Measurements from ENCODE around the gene ANG. TPM values are rescaled to one million over a fixed set of nuclear protein-coding genes. Genes with fewer than 3 reads are reported as not detected.

The ANG gene
- total and polyA plus RNA-seq, 2 donors (not counting 1 experiment from before 2014, with no cell fraction given) = 1.7 to 2.0 TPM

DNA sequence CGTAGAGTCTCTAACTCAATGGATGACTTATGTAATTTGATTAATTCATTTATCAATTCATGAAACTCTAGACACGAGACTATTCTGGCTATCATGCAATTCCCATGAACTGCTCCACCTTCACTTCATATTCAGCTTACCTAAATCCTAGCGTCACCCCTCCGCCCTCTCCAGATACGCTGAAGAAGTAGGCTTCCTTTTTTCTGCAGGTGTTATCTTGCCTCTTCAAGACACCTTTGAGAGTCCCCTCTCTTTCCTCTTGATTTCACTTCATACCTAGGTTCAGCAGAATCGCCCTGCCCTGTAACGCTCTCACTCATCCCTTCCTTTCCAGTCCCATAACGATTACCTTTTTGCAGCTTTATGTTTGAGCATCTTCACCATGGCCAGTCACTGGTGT is 8.2 kb upstream of the ANG start:
- no peak overlapping the region for H3K27ac Mint-ChIP-seq
- H2AFZ ChIP-seq (ENCODE audit: insufficient read depth, low read depth, low read length, poor library complexity, severe bottlenecking) = no peak overlapping the region
- no peaks in the 10 kb centered on the region for H3K27me3 ChIP-seq (replicated peaks in 1 of 4; ENCODE audit: control extremely low read depth in 1 of 4, control insufficient read depth in 3 of 4, insufficient read depth in 4 of 4, low read length in 3 of 4)
- H3K36me3 ChIP-seq (replicated peaks in 1 of 2; ENCODE audit: control extremely low read depth in 1 of 2, control insufficient read depth in 1 of 2, extremely low read depth in 1 of 2, insufficient read depth in 2 of 2, low read length in 1 of 2) = no peaks in the 10 kb centered on the region
- H3K4me1 ChIP-seq (ENCODE audit: control insufficient read depth in 2 of 2, insufficient read depth in 2 of 2, low read length in 2 of 2) = peaks cover 31 to 48% of the 10 kb centered on the region in 2 donors
- peak; percentile 53 for DNase-seq
- peak overlapping the region in 2 of 5 experiments; percentile 81 to 92 for H3K4me3 ChIP-seq (ENCODE audit: control extremely low read depth in 1 of 5, extremely low read depth in 1 of 5, insufficient read depth in 1 of 5, low read depth in 2 of 5, low read length in 4 of 5)
- CTCF ChIA-PET = interaction anchor here (1.3 to 20.0 kb wide), 12 partner anchors 10 to 353 kb away, joined by 4 to 445 read pairs (median 20); partner anchors contain the start of gene TEP1
- H4K20me1 ChIP-seq (ENCODE audit: control insufficient read depth, insufficient read depth, low read length, poor library complexity, severe bottlenecking) = no peaks in the 10 kb centered on the region
- intact Hi-C loops (cut with micrococcal nuclease) = loop anchor here (2.0 to 5.0 kb wide), 2 partner anchors 268 to 292 kb away; partner anchors contain the start of gene TEP1
- H3K9me3 ChIP-seq (ENCODE audit: control extremely low read depth in 1 of 3, control insufficient read depth in 2 of 3, insufficient read depth in 1 of 3, low read length in 2 of 3) = no peaks in the 10 kb centered on the region
- no peak for TF ChIP-seq EZH2 (IDR thresholded peaks at IDR 0.05; ENCODE audit: borderline replicate concordance, insufficient read depth, low read depth, low read length, poor library complexity, severe bottlenecking)
- TF ChIP-seq, protein P1, sequence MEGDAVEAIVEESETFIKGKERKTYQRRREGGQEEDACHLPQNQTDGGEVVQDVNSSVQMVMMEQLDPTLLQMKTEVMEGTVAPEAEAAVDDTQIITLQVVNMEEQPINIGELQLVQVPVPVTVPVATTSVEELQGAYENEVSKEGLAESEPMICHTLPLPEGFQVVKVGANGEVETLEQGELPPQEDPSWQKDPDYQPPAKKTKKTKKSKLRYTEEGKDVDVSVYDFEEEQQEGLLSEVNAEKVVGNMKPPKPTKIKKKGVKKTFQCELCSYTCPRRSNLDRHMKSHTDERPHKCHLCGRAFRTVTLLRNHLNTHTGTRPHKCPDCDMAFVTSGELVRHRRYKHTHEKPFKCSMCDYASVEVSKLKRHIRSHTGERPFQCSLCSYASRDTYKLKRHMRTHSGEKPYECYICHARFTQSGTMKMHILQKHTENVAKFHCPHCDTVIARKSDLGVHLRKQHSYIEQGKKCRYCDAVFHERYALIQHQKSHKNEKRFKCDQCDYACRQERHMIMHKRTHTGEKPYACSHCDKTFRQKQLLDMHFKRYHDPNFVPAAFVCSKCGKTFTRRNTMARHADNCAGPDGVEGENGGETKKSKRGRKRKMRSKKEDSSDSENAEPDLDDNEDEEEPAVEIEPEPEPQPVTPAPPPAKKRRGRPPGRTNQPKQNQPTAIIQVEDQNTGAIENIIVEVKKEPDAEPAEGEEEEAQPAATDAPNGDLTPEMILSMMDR (IDR thresholded peaks at IDR 0.05) = no peak
- H3K9ac ChIP-seq (ENCODE audit: low read length) = peak overlapping the region; percentile 87
- no peaks in the 10 kb centered on the region for H3K79me2 ChIP-seq (ENCODE audit: control insufficient read depth, insufficient read depth, low read length)
- 65% methylated on average over 6 of the region's 8 CpGs for WGBS (ENCODE audit: insufficient coverage)
- H3K27ac ChIP-seq (ENCODE audit: low read length in 2 of 2) = no peak overlapping the region
- no peaks in the 10 kb centered on the region for H3K27me3 Mint-ChIP-seq
- POLR2A ChIA-PET = interaction anchor here (2.1 to 5.8 kb wide), 2 partner anchors 12 to 219 kb away, joined by 7 to 42 read pairs; partner anchors contain the start of gene PIP4P1
- ATAC-seq (ENCODE audit: low read depth) = no peak
- no peaks in the 10 kb centered on the region for H3K9me3 Mint-ChIP-seq (ENCODE audit: insufficient read depth)
- H3K4me3 Mint-ChIP-seq = no peak overlapping the region
- peak overlapping the region; percentile 76 for H3K4me2 ChIP-seq (replicated peaks; ENCODE audit: low read depth, low read length, poor library complexity, severe bottlenecking)
- H3K4me1 Mint-ChIP-seq = peaks cover 18% of the 10 kb centered on the region

DNA sequence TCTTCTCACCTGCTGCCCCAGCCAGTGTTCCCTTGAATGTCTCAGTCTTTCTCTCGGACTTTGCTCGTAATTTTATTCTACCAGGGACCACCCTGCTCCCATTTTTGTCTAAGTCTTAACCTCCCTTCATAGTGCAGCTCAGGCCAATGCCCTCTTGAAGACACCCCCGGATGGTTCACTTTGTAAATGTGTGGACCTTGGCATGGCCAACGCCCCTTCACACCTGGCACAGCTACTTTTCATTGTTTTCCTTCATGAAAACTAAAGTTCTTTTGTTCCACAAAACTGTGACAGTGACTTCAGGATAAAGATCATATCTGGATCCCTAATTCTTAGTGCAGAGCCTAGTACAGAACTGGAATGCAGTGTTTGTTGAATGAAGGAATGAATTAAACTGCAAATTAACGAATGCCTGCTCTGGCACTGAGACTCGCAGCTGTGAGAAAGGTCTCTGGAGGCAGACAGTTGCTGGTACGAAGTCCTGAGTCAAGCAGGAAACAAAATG is 7.7 kb upstream of the ANG start:
- intact Hi-C loops (cut with micrococcal nuclease) = loop anchor here (1.0 to 5.0 kb wide), 5 partner anchors 13 to 291 kb away; partner anchors contain the start of genes PIP4P1 and TEP1
- no peak overlapping the region for H3K4me3 Mint-ChIP-seq
- H3K79me2 ChIP-seq (ENCODE audit: control insufficient read depth, insufficient read depth, low read length) = no peaks in the 10 kb centered on the region
- no peaks in the 10 kb centered on the region for H3K36me3 ChIP-seq (replicated peaks in 1 of 2; ENCODE audit: control extremely low read depth in 1 of 2, control insufficient read depth in 1 of 2, extremely low read depth in 1 of 2, insufficient read depth in 2 of 2, low read length in 1 of 2)
- no peaks in the 10 kb centered on the region for H3K9me3 ChIP-seq (ENCODE audit: control extremely low read depth in 1 of 3, control insufficient read depth in 2 of 3, insufficient read depth in 1 of 3, low read length in 2 of 3)
- no peaks in the 10 kb centered on the region for H3K9me3 Mint-ChIP-seq (ENCODE audit: insufficient read depth)
- peaks cover 15% of the 10 kb centered on the region for H3K4me1 Mint-ChIP-seq
- H3K27ac Mint-ChIP-seq = no peak overlapping the region
- WGBS (ENCODE audit: insufficient coverage) = 19% methylated on average over 6 of the region's 7 CpGs
- no peak for DNase-seq
- TF ChIP-seq EZH2 (IDR thresholded peaks at IDR 0.05; ENCODE audit: borderline replicate concordance, insufficient read depth, low read depth, low read length, poor library complexity, severe bottlenecking) = no peak
- TF ChIP-seq, protein P1 (IDR thresholded peaks at IDR 0.05) = no peak
- H3K9ac ChIP-seq (ENCODE audit: low read length) = peak overlapping the region; percentile 87
- no peaks in the 10 kb centered on the region for H3K27me3 Mint-ChIP-seq
- no peaks in the 10 kb centered on the region for H3K27me3 ChIP-seq (replicated peaks in 1 of 4; ENCODE audit: control extremely low read depth in 1 of 4, control insufficient read depth in 3 of 4, insufficient read depth in 4 of 4, low read length in 3 of 4)
- POLR2A ChIA-PET = interaction anchor here (0.7 to 5.8 kb wide), 10 partner anchors 10 to 357 kb away, joined by 3 to 42 read pairs (median 8); partner anchors contain the start of genes PARP2, PIP4P1, RNASE6 and TEP1
- H2AFZ ChIP-seq (ENCODE audit: insufficient read depth, low read depth, low read length, poor library complexity, severe bottlenecking) = no peak overlapping the region
- peak; percentile 29 for ATAC-seq (ENCODE audit: low read depth)
- peak overlapping the region; percentile 76 for H3K4me2 ChIP-seq (replicated peaks; ENCODE audit: low read depth, low read length, poor library complexity, severe bottlenecking)
- peak overlapping the region; percentile 81 to 95 (median 92) for H3K4me3 ChIP-seq (ENCODE audit: control extremely low read depth in 1 of 5, extremely low read depth in 1 of 5, insufficient read depth in 1 of 5, low read depth in 2 of 5, low read length in 4 of 5)
- H3K4me1 ChIP-seq (ENCODE audit: control insufficient read depth in 2 of 2, insufficient read depth in 2 of 2, low read length in 2 of 2) = peaks cover 31 to 48% of the 10 kb centered on the region in 2 donors
- CTCF ChIA-PET = interaction anchor here (0.8 to 20.0 kb wide), 20 partner anchors 10 to 353 kb away, joined by 3 to 445 read pairs (median 6); partner anchors contain the start of genes PARP2, PIP4P1 and TEP1
- H4K20me1 ChIP-seq (ENCODE audit: control insufficient read depth, insufficient read depth, low read length, poor library complexity, severe bottlenecking) = no peaks in the 10 kb centered on the region
- H3K27ac ChIP-seq (ENCODE audit: low read length in 2 of 2) = peak overlapping the region; percentile 92 to 94

Data from B cell (primary cell).